ENCODE measurements around the gene SIDT2.
"Not testable (repeated sequence)": the region's sequence is repeated elsewhere in the genome, so short reads cannot be mapped to it uniquely, and the experiment has no call there.

The SIDT2 gene

DNA sequence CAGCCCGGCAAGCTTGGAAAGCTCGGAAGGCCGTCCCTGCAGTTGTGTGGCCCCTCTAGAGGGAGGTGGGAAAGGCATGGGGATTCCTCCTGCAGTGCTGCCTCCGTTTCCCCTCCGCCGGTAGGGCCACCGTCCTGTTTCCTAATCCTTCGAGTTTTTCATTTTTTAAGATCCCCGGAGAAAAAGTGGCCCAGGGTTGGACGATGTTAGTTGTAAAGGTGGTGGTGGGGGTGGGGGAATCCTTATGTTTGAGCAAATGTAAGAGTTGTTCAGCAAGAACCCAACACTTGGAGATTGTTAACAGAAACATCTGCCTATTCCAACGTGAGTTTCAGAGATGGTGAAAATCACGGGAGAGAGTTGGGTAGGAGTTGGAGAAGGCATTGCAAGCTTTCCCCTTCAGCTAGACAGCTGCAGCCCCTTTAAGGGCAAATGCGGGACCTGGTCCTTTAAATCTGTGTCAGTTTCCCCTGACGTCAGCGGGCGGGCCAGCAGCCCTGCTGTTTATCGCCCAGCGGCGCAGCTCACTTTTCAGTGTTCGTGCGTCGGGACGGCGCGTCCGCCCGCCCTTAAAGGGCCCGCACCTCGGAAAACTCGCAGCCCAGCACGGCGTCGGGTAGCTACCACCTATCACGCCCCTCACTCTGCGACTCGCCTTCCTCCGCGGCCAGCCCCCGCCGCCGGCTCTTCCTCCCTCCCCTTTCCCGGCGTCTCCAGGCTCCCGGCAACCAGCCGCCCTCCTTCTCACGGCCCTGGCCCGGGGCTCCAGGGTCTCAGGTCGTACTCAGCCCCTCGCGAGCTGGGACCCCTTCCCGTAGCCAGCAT lies at the start of gene SIDT2:
SIDT2 (plus strand) TSS at position 534 of the 825 bp plus-strand sequence. CDS start 521 bp downstream, outside the sequence.
- peak; percentile 92 for DNase-seq

DNA sequence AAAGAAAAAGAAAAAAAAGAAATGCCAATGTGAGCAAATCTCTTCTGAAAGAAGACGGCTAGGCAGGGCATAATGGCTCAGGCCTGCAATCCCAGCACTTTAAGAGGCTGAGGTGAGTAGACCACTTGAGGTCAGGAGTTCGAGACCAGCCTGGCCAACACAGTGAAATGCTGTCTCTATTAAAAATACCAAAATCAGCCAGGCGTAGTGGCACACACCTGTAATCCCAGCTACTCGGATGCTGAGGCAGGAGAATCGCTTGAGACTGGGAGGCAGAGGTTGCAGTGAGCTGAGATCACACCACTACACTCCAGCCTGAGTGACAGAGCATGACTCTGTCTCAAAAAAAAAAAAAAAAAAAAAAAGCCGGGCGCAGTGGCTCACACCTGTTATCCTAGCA lies 48.1 kb upstream of the SIDT2 start:
- not testable (repeated sequence) for DNase-seq

DNA sequence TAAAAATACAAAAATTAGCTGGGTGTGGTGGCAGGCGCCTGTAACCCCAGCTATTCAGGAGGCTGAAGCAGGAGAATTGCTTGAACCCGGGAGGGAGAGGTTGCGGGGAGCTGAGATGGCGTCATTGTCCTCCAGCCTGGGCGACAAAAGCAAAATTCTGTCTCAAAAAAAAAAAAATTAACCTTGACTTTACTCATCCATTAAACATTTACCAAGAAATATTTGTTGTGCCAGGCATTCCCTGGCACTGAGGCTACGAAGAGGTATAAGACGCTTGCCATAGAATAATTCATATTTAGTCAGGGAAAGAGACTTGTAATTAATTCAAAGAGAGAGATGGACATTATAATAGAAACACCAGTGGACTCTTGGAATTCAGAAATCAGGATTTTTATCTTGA lies 47.7 kb upstream of the SIDT2 start:
- DNase-seq = no peak

DNA sequence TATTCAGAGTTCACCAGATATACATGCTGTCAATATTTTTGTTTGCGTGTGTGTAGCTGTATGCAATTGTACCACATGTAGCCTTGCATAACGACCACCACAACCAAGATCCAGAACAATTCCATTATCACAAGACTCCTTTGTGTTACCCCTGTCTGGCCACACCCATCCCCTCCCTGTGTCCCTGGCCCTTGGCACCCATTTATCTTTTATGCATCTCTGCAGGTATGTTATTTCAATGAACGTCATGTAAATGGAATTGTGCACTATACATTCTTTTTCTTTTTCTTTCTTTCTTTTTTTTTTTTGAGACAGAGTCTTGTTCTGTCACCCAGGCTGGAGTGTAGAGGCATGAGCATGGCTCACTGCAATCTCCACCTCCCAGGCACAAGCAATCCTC lies 44.1 kb upstream of the SIDT2 start:
- no peak for DNase-seq

DNA sequence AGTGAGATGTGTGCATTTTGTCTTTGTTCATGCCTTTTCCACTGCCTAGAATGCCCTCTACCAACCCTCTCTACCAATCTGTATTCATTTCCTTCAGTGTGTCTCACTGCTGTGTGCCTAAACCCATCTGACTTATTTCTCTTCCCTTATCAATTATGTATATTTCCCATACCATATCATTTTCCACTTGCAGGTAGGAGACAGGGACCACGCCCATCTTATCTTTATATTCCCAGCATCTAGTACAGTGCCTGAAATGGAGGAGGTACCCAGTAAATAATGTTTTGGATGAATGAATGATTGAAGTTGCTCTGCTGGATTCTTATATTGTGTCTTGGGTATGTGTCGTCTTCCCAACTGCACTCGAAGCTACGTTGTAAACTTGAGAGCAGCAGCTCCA lies 43.6 kb upstream of the SIDT2 start:
- DNase-seq = not testable (repeated sequence)

- DNase-seq = not testable (repeated sequence)
These were observed 41.1 kb upstream of the SIDT2 start for GRCh38 chr11:117137223-117138086.

DNA sequence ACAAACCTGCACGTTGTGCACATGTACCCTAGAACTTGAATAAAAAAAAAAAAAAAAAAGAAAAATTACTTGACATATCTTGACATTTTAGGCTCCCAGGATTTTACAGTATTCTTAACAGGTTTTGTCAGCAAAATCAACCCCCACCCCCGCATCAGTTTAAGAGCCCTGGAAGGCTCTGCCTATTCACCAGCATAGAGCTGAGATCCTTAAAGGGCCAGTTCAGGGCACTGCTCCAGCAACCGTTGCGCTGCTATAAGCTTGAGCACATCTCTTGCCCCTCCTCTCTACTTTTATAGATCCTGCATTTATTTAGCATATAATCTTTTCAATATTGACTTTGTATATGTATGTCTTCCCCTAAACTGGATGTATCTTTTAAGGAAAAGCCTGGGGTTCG lies 35.2 kb upstream of the SIDT2 start:
- DNase-seq = peak; percentile 57

DNA sequence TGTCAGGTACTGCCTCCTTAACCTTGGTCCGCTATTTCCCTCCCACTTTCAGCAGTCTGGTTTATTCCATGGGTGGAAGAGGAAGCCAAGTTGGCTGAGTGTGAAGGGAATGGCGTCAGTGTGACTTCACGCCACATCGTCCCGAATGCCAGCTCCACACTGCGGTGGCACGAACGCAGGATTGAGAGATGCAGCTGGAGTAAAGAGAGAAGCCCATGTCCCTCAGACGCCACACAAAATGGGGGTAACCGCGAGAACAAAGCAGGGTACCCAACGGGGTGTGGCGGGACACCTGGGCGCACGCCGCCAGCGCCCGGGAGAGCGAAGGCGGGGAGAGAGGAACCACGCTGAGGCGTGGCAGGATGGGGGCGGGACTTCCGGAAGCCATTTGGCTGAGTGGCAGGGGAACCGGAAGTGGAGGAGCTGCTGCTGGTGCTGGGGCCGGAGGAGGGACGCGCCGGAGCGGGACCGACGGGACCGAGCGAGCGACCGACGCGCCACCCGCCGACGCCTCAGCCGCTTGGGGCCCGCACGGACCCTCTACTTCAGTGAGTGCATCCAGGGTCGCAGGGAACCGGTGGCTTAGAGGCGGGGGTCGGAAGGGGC lies 34.6 kb upstream of the SIDT2 start, which contains the start of gene PAFAH1B2:
PAFAH1B2 (plus strand) TSS at position 417 of the 606 bp plus-strand sequence. CDS start 8,161 bp downstream, outside the sequence.
- DNase-seq = peak; percentile 94

DNA sequence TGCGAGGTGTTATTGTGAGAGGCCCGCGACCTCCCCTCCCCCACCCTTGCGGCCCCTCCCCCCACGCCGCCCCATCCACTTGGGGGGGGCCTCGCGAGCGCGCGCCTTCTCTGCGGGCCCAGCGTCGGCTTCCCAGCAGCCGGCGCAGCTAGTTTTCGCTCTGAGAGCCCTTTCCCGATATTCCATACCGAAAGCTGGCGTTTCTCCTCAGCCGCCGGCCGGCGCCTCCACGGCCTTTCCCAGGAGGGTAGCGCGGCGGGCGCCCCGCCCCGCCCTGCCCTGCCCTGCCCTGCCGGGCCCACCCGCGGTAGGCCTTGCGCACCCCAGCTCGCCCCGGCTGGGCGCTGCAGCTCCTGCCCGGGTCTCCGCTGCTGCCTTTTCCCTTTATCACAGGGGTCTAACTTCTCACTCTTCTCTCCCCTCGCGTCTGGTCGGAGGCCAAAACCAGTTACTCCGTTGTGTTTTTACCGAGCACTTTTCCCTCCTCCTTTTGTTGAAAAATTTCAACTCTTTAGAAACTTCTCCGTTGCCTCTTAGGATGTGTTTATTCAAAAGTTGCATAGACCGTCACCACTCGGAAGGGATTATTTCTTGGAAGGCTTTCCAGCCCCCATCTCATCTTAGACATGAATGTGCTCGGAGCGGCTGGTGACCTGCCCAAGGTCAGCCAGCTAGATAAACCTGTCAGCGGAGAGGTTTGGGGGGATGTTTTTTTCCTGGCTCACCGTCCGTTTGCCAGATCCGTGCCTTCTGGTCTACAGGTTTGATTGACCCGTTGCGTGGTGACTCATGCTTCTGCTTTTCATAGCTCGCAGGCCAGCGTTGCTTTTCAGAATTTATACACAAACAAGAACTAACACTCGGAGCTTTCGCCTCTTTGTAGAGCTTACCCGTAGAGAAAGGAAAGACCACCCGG lies 33.8 kb upstream of the SIDT2 start:
- no peak for DNase-seq

DNA sequence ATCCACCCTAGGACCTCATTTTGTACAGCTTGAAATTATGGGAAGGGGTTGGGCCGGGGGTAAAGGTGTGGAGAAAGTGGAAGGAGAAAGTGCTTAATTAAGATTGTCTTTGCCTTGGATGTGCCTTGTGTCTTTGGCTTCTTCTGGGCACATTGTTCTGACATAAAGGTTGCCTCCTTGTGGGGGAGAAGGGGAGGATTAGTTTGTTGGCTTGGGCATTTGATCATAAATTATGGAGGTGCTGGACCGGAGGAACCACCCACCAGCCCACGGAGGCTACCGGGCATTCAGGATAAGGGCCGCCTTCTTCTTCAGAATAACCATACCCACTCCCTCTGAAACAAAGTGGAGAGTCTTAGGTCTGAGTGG lies 33.2 kb upstream of the SIDT2 start:
- DNase-seq = no peak

- DNase-seq = no peak
These were observed 32.0 kb upstream of the SIDT2 start for GRCh38 chr11:117146521-117146920.

GRCh38 chr11:117152066-117152465 lies 26.5 kb upstream of the SIDT2 start:
- no peak for DNase-seq

GRCh38 chr11:117154468-117154867 lies 24.1 kb upstream of the SIDT2 start:
- no peak for DNase-seq

DNA sequence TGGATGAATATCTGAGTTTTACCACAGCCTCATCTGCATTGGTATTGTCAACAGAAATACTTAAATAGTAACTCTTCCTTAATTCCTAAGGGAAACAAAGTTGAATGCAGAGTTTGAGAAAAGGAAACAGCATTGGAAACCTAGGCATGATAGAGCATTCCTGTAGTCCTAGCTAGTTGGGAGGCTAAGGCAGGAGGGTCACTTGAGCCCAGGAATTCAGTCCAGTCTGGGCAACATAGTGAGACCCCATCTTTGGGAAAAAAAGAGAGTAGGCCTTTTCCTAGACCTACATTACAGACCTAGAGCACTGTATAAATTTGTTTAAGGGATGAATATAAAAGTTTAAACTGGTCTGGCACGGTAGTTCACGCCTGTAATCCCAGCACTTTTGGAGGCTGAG lies 21.0 kb upstream of the SIDT2 start:
- DNase-seq = no peak

DNA sequence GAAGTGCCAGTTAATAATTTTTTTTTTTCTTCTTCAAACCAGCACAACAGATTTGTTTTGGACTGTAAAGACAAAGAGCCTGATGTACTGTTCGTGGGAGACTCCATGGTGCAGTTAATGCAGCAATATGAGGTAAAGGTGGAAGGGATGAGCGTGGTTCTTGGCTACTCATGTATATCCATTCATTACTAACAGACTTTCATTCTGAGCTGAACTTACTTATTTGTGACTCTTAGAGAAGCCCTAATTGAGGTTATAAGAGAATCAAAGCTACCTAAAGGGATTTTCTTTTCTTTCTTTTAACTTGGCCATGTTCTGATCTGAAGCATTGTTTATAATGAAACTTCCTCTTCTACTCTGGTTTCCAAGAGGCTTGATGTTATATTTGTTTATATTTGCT lies 18.7 kb upstream of the SIDT2 start:
- DNase-seq = no peak

DNA sequence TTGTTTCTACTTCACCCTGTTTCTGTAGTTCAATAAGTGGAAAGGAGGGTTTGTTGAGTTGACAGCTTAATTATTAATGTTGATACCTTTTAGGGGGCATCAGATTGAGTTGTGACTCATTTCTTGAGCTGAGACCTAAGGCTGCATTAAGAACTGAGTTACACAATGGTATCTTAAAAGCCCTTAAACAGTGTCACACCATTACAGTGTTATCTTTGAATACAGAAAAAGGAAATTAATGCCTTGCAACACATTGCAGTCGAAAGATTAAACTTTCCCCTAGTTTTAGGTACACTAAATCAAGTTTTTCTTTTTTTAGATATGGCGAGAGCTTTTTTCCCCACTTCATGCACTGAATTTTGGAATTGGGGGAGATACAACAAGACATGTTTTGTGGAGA lies 17.7 kb upstream of the SIDT2 start:
- no peak for DNase-seq

- no peak for DNase-seq
These were observed 12.1 kb upstream of the SIDT2 start for GRCh38 chr11:117166491-117166890.

DNA sequence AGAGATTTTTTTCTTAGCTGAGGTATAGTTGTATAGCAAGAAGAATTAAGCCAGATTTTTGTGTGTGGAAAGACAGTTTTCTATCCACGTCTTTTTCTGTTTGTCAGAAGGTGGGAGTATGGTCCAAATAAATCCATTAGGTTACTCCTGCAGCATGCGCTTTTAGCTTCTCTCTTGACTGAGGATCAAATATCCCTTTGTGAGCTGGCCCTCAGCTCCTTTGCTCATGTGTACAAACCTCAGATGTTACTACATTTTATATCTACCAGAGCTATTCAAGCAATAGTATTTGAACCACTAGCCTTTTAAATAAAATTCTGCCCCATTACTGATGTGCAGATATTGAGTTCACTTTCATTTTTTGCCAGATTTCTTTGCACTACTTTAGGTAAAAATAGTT lies 8.8 kb upstream of the SIDT2 start:
- DNase-seq = no peak

- no peak for DNase-seq
These were observed 8.3 kb upstream of the SIDT2 start for GRCh38 chr11:117170210-117170609.

DNA sequence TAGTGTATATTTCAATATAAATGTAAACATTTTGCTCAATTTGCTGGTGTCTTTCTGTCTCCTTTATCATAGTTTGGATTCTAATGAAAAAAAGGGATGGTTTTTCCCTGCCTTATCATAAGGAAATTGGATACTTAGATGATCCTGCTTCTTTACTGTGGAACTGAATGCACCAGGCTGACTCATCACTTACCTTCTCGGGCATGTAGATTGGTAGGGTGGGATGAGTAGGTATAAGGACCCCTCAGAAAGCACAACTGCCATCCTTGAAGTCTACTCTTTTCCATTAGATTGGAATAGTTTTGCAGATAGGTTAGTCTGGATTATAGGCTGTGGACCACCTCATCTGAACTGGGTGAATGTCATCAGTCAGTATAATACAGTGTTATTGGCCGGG lies 7.5 kb upstream of the SIDT2 start:
- no peak for DNase-seq

GRCh38 chr11:117171404-117172061 lies 7.0 kb upstream of the SIDT2 start:
- DNase-seq = no peak

All from NCI-H1092 (cell line).